A549 (cell line): Measurements from ENCODE around the gene KCNMA1.

ENCODE experiments used
- RAD21 ChIP-seq, 2 experiments: fragments of >200 bp in 1 of 2; sonication (Bioruptor Twin) in 1 of 2; formaldehyde crosslinking in 1 of 2; IDR thresholded peaks in 1 of 2; conservative IDR thresholded peaks in 1 of 2; 2 replicates in 1 of 2; 3 replicates in 1 of 2; pipeline ENCODE4 v1.6.1; 2012 to 2018; ENCODE audit warnings: inconsistent platforms in 1 of 2
- TF ChIP-seq, protein P1 (sequence below): fragments of >200 bp; sonication (Bioruptor Twin); formaldehyde crosslinking; IDR thresholded peaks from 3 replicates; pipeline ENCODE4 v1.5.1; 2016

DNA sequence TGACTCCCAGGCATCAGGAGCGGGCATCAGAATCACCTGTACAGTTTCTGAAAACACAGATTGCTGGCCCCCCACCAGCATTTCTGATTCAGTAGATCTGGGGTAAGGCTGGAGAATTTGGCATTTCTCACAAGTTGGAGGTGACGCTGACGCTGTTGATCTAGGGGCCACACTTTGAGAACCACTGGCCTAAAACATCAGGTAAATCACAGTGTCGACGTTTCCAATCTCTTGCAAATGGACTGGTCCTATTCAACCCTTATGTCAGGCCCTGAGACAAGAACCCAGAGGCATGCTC lies 564.0 kb downstream of the KCNMA1 start:
- TF ChIP-seq, protein P1, sequence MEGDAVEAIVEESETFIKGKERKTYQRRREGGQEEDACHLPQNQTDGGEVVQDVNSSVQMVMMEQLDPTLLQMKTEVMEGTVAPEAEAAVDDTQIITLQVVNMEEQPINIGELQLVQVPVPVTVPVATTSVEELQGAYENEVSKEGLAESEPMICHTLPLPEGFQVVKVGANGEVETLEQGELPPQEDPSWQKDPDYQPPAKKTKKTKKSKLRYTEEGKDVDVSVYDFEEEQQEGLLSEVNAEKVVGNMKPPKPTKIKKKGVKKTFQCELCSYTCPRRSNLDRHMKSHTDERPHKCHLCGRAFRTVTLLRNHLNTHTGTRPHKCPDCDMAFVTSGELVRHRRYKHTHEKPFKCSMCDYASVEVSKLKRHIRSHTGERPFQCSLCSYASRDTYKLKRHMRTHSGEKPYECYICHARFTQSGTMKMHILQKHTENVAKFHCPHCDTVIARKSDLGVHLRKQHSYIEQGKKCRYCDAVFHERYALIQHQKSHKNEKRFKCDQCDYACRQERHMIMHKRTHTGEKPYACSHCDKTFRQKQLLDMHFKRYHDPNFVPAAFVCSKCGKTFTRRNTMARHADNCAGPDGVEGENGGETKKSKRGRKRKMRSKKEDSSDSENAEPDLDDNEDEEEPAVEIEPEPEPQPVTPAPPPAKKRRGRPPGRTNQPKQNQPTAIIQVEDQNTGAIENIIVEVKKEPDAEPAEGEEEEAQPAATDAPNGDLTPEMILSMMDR = no peak
- TF ChIP-seq RAD21 (conservative IDR thresholded peaks at IDR 0.05 in 1 of 2, IDR thresholded peaks at IDR 0.05 in 1 of 2) = no peak
